Nephron progenitor cell (in vitro differentiated cells): ENCODE results near the gene COL18A1.
"Not testable (repeated sequence)": the region's sequence is repeated elsewhere in the genome, so short reads cannot be mapped to it uniquely, and the experiment has no call there.

Experiments
- DNase-seq: peaks from one replicate; pipeline ENCODE4 v3.0.0; 2021
- H3K27ac Mint-ChIP-seq: 2 replicates; pipeline ENCODE4 v1.8.0; 2021; ENCODE audit warnings: mild to moderate bottlenecking, moderate library complexity, mixed read lengths
- H3K27me3 Mint-ChIP-seq: 2 replicates; pipeline ENCODE4 v1.8.0; 2021; ENCODE audit warnings: mild to moderate bottlenecking, low read depth, mixed read lengths; ENCODE audit not compliant: poor library complexity
- H3K36me3 Mint-ChIP-seq: 2 replicates; pipeline ENCODE4 v1.8.0; 2021; ENCODE audit warnings: low read depth, mixed read lengths
- H3K4me1 Mint-ChIP-seq: 2 replicates; pipeline ENCODE4 v1.8.0; 2021; ENCODE audit warnings: mixed read lengths
- H3K4me3 Mint-ChIP-seq: 2 replicates; pipeline ENCODE4 v1.8.0; 2021; ENCODE audit warnings: mild to moderate bottlenecking, moderate library complexity, mixed read lengths
- H3K9me3 Mint-ChIP-seq: 2 replicates; pipeline ENCODE4 v1.8.0; 2021; ENCODE audit warnings: mild to moderate bottlenecking, moderate library complexity, mixed read lengths
- CTCF ChIP-seq: fragments of 200-600 bp; sonication (generic); IDR thresholded peaks from 2 replicates; pipeline ENCODE4 v1.5.0; 2021; ENCODE audit warnings: antibody characterized with exemption

Gene COL18A1

GRCh38 chr21:45525153-45525909 is 120.4 kb downstream of the COL18A1 start:
- peak overlapping the region; percentile 61 for H3K27ac Mint-ChIP-seq
- TF ChIP-seq CTCF = no peak

DNA sequence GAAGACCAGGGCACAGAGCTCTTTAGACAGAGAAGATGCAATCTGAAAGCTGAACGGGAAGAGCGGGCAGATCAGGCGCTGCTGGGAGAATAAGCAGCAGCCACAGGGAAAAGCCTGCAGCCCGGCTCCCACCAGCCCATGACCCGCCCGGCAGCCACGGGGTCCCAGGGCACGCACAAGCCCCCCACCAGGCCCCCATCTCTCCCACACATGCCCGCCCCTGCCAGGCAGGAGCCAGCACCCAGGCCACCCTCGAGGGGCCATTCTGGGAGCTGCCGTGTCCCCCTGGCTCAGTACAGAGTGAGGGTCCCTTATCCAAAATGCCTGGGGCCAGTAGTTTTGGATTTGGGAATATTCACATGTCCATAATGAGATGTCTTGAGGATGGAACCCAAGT is 120.9 kb downstream of the COL18A1 start:
- DNase-seq = peak; percentile 1
- H3K27ac Mint-ChIP-seq = peak overlapping the region; percentile 61
- H3K4me3 Mint-ChIP-seq = no peak overlapping the region
- peaks cover 16% of the 10 kb centered on the region for H3K9me3 Mint-ChIP-seq
- H3K27me3 Mint-ChIP-seq = no peaks in the 10 kb centered on the region
- H3K36me3 Mint-ChIP-seq = peaks cover 40% of the 10 kb centered on the region
- H3K4me1 Mint-ChIP-seq = no peaks in the 10 kb centered on the region
- no peak for TF ChIP-seq CTCF

More at GRCh38 chr21:45525153-45525909, 120.4 kb downstream of the COL18A1 start:
- Mint-ChIP-seq H3K9me3 (peaks cover 21% of the 10 kb centered on the region), H3K4me1 (no peaks in the 10 kb centered on the region), H3K27me3 (no peaks in the 10 kb centered on the region), H3K36me3 (peaks cover 46% of the 10 kb centered on the region), H3K4me3 (no peak overlapping the region)
- DNase-seq = peak; percentile 12

GRCh38 chr21:45527151-45527999 is 122.4 kb downstream of the COL18A1 start:
- H3K36me3 Mint-ChIP-seq = peaks cover 36% of the 10 kb centered on the region
- not testable (repeated sequence) for H3K27ac Mint-ChIP-seq, H3K4me1 Mint-ChIP-seq, H3K9me3 Mint-ChIP-seq, H3K27me3 Mint-ChIP-seq, H3K4me3 Mint-ChIP-seq
- DNase-seq = peak; percentile 1

DNA sequence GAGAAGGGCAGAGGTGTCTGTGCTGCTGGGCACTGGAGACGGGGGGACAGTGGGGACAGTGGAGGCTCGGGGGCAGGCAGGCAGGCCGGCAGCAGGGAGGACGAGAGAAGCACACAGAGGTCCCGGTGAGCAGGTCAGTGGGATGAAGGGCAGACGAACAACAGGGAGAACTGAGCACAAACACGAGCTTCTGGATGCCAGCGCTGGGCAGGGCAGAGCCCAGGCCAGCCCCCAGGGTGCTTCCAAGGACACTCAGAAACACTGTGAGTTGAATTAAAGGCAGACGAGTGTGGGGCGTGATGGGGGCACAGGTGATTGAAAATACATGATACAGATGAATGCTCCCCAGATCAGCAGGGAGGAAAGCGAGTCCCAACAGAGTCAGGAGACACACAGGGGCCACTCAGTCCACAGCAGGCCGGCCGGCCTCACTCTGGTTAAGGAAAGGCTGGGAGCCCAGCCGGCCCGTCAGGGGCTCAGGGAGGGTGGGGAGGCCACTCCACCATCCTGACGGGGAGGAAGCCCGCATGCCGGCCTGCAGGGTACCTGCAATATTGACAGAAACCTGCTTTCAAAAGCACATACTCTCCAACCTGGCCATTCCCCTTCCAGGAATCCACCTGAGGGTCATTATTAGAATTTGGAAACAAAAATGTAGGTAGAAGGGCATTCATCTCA is 123.2 kb downstream of the COL18A1 start:
- DNase-seq = peak; percentile 0
- no peak for TF ChIP-seq CTCF
- H3K36me3 Mint-ChIP-seq = peaks cover 32% of the 10 kb centered on the region
- H3K9me3 Mint-ChIP-seq = no peaks in the 10 kb centered on the region
- no peaks in the 10 kb centered on the region for H3K27me3 Mint-ChIP-seq
- H3K4me3 Mint-ChIP-seq = no peak overlapping the region
- no peak overlapping the region for H3K27ac Mint-ChIP-seq
- H3K4me1 Mint-ChIP-seq = no peaks in the 10 kb centered on the region

DNA sequence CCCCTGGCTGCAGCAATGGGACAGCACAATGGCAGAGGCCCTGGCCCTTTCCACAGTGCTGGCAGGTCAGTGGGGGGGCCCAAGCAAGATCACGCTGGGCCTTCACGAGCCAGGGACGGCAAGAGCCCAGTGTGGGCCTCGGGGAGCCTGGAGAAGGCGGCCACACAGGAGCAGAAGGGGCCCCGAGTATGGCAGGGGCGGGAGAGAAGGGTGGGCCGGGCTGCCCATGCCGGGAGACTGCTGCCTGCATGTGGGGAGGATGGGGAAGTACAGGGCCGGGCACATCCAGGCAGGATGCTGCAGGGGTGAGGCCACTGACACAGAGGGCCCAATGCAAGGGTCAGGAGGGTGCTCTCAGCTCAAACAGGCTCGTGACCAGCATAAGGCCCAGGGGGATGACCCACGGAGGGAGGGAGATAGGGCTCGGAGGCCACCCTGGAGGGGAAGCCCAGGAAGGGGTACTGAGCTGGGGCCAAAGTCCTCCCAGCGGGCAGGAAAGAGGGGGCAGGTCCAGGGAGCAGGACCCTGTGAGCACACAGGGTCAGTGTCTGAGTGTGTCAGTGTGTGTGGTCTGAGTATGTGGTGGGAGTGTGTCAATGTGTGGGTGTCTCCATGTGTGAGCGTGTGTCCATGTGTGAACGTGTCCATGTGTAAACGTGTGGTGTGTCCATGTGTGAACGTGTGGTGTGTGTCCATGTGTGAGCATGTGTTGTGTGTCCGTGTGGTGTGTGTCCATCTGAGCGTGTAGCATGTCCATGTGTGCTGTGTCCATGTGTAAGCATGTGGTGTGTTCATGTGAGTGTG is 124.2 kb downstream of the COL18A1 start:
- DNase-seq = no peak
- Mint-ChIP-seq H3K9me3 (no peaks in the 10 kb centered on the region), H3K36me3 (peaks cover 30% of the 10 kb centered on the region)

More for the DNA sequence above, 124.2 kb downstream of the COL18A1 start:
- H3K4me3 Mint-ChIP-seq = no peak overlapping the region
- H3K4me1 Mint-ChIP-seq = no peaks in the 10 kb centered on the region
- no peak for TF ChIP-seq CTCF
- no peak overlapping the region for H3K27ac Mint-ChIP-seq
- no peaks in the 10 kb centered on the region for H3K27me3 Mint-ChIP-seq
